NB4 (cell line): ENCODE results near the gene ORMDL2.
"Not testable (repeated sequence)": the region's sequence is repeated elsewhere in the genome, so short reads cannot be mapped to it uniquely, and the experiment has no call there.

Experiments
- DNase-seq: peaks from one replicate; pipeline ENCODE4 v3.0.0; 2010; ENCODE audit warnings: low read depth
- H3K4me3 ChIP-seq: one replicate; pipeline ENCODE4 v1.5.1; 2011; ENCODE audit warnings: mild to moderate bottlenecking, low read depth, low read length, moderate library complexity
- MYC ChIP-seq: IDR thresholded peaks from 2 replicates; pipeline ENCODE4 v1.6.1; 2011; ENCODE audit warnings: low read depth, low read length
- POLR2A ChIP-seq: IDR thresholded peaks from 2 replicates; pipeline ENCODE4 v1.6.1; 2011; ENCODE audit warnings: mild to moderate bottlenecking; ENCODE audit not compliant: insufficient read length; ENCODE audit errors: extremely low read depth
- TF ChIP-seq, protein P1 (sequence below): IDR thresholded peaks from 2 replicates; pipeline ENCODE4 v1.6.1; 2011; ENCODE audit warnings: low read depth, low read length
- TF ChIP-seq, protein P2 (sequence below): IDR thresholded peaks from one replicate; pipeline ENCODE4 v1.5.1; 2012; ENCODE audit warnings: low read depth, low read length

The ORMDL2 gene

GRCh38 chr12:55850893-55851292 lies 33.1 kb downstream of the ORMDL2 start:
- TF ChIP-seq, protein P1, sequence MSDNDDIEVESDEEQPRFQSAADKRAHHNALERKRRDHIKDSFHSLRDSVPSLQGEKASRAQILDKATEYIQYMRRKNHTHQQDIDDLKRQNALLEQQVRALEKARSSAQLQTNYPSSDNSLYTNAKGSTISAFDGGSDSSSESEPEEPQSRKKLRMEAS: no peak
- no peak for TF ChIP-seq POLR2A
- TF ChIP-seq, protein P2, sequence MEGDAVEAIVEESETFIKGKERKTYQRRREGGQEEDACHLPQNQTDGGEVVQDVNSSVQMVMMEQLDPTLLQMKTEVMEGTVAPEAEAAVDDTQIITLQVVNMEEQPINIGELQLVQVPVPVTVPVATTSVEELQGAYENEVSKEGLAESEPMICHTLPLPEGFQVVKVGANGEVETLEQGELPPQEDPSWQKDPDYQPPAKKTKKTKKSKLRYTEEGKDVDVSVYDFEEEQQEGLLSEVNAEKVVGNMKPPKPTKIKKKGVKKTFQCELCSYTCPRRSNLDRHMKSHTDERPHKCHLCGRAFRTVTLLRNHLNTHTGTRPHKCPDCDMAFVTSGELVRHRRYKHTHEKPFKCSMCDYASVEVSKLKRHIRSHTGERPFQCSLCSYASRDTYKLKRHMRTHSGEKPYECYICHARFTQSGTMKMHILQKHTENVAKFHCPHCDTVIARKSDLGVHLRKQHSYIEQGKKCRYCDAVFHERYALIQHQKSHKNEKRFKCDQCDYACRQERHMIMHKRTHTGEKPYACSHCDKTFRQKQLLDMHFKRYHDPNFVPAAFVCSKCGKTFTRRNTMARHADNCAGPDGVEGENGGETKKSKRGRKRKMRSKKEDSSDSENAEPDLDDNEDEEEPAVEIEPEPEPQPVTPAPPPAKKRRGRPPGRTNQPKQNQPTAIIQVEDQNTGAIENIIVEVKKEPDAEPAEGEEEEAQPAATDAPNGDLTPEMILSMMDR: no peak
- TF ChIP-seq MYC: no peak
- H3K4me3 ChIP-seq: no peak overlapping the region
- DNase-seq: no peak

- DNase-seq: no peak
- TF ChIP-seq, protein P1: no peak
- TF ChIP-seq MYC: no peak
- no peak overlapping the region for H3K4me3 ChIP-seq
Observed at GRCh38 chr12:55852740-55853139, 34.9 kb downstream of the ORMDL2 start.

DNA sequence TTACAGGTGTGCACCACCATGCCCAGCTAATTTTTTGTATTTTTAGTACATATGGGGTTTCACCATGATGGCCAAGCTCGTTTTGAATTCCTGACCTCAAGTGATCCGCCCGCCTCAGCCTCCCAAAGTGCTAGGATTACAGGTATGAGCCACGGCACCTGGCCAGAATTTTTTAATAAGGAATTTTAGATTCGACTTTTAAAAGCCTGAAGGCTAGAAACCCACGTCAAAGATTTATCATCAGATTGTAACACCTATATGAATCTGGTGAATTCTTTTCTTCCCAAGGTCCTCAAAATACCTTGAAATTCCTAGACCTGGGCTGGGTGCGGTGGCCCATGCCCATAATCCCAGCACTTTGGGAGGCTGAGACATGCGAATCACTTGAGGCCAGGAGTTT lies 43.6 kb downstream of the ORMDL2 start:
- no peak overlapping the region for H3K4me3 ChIP-seq
- no peak for DNase-seq
- no peak for TF ChIP-seq MYC
- TF ChIP-seq POLR2A: no peak
- TF ChIP-seq, protein P2: no peak
- TF ChIP-seq, protein P1: no peak

DNA sequence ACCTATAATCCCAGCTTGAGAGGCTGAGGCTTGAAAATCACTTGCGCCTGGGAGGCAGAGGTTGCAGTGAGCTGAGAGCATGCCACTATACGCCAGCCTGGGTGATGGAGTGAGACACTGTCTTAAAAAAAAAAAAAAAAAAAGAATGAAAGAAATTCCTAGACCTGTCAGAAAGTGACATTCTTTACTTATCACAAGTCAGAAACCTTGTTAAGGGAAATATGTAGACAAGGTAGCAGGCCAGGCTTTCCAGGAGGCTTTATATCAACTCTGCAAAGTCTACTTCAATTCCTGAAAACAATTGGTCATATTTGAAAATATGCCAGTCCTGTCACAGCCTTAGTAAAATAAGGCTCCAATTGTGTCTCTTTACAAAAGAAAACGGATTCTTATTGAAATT lies 44.0 kb downstream of the ORMDL2 start:
- no peak for DNase-seq
- H3K4me3 ChIP-seq: no peak overlapping the region
- TF ChIP-seq, protein P2: no peak
- TF ChIP-seq, protein P1: no peak
- no peak for TF ChIP-seq MYC
- no peak for TF ChIP-seq POLR2A

DNA sequence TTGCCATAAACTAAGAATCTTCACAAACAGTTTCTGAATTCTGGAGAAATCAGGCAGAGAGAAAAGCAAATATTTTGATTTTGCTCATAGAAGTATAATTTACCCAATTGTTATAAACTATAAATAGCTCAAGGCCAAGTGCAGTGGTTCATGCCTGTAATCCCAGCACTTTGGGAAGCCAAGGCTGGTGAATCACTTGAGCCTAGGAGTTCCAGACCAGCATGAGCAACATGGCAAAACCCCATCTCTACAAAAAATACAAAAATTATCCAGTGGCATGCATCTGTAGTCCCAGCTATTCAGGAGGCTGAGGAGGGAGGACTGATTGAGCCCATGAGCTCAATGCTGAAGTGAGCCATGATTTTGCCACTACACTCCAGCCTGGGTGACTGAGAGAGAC lies 44.4 kb downstream of the ORMDL2 start:
- H3K4me3 ChIP-seq: no peak overlapping the region
- TF ChIP-seq, protein P2: no peak
- TF ChIP-seq POLR2A (no peak), MYC (no peak)
- TF ChIP-seq, protein P1: no peak
- no peak for DNase-seq

GRCh38 chr12:55862931-55863330 lies 45.1 kb downstream of the ORMDL2 start:
- not testable (repeated sequence) for H3K4me3 ChIP-seq, DNase-seq

- no peak overlapping the region for H3K4me3 ChIP-seq
- no peak for DNase-seq
- TF ChIP-seq, protein P2: no peak
- TF ChIP-seq MYC (no peak), POLR2A (no peak)
- TF ChIP-seq, protein P1: no peak
Observed at GRCh38 chr12:55865327-55865726, 47.5 kb downstream of the ORMDL2 start.

- not testable (repeated sequence) for H3K4me3 ChIP-seq, DNase-seq
Observed at GRCh38 chr12:55866454-55867004, 48.7 kb downstream of the ORMDL2 start.
